Sigmoid colon (tissue), 7 donors: Measurements from ENCODE around the gene NR2F1-AS1. TPM values are rescaled to one million over a fixed set of nuclear protein-coding genes. Genes with fewer than 3 reads are reported as not detected.

Source experiments
- DNase-seq: peaks from one replicate; pipeline ENCODE4 v3.0.0-alpha.2; 2019
- H3K27ac ChIP-seq, 4 donors: fragments of 200-600 bp; sonication (generic); one replicate each; pipeline ENCODE4 v1.5.1; 2016 to 2019; ENCODE audit warnings: mild to moderate bottlenecking in 1 of 4
- H3K27me3 ChIP-seq, 3 donors: fragments of 200-600 bp; sonication (generic); one replicate each; pipeline ENCODE4 v1.5.1; 2019; ENCODE audit warnings: mild to moderate bottlenecking in 1 of 3
- H3K36me3 ChIP-seq, 4 donors: fragments of 200-600 bp; sonication (generic); one replicate each; pipeline ENCODE4 v1.5.1; 2016 to 2019
- H3K4me1 ChIP-seq, 4 donors: fragments of 200-600 bp; sonication (generic); one replicate each; pipeline ENCODE4 v1.5.1; 2017 to 2019
- H3K4me3 ChIP-seq, 4 donors: fragments of 200-600 bp; sonication (generic); one replicate each; pipeline ENCODE4 v1.5.1; 2017 to 2019; ENCODE audit warnings: mild to moderate bottlenecking in 2 of 4, moderate library complexity in 1 of 4
- H3K9me3 ChIP-seq, 4 donors: fragments of 200-600 bp in 3 of 4; sonication (generic) in 3 of 4; one replicate each; pipeline versions ENCODE4 v1.5.1 to v1.6.1; 2013 to 2019
- EP300 ChIP-seq, 4 donors: sonication (generic); formaldehyde crosslinking; IDR thresholded peaks; one replicate each; pipeline ENCODE4 v1.6.1; 2017; ENCODE audit warnings: antibody characterized with exemption in 4 of 4
- POLR2A ChIP-seq, 2 donors: fragments of 450-650 bp; IDR thresholded peaks; one replicate each; pipeline ENCODE4 v1.6.1; 2016; ENCODE audit warnings: antibody characterized with exemption in 2 of 2, mild to moderate bottlenecking in 2 of 2, moderate library complexity in 2 of 2
- POLR2AphosphoS5 ChIP-seq, 4 donors: sonication (generic); formaldehyde crosslinking; IDR thresholded peaks; one replicate each; pipeline ENCODE4 v1.6.1; 2017; ENCODE audit warnings: antibody characterized with exemption in 4 of 4
- WGBS, 2 donors: extraction: QIAGEN DNeasy Blood & Tissue Kit; methylation state at CpG; one replicate each; pipeline ENCODE4 v1.1.7; 2013; 5-methylcytosine and 5-hydroxymethylcytosine counted together
- intact Hi-C: fragments of 100-400 bp; cut with DNase I; formaldehyde crosslinking; loops from one replicate; pipeline ENCODE4 v1.15.1; 2023
- polyA plus RNA-seq, 3 donors: library from polyadenylated mRNA; stranded (reverse); fragments of 200-250 nt; gene quantifications; one replicate each; pipeline ENCODE4 v1.2.3, GENCODE V29; 2013
- total RNA-seq, 4 donors: library from RNA; depleted of rRNA; stranded (reverse); fragments of >200 nt; gene quantifications; one replicate each; pipeline ENCODE4 v1.1.0, GENCODE V29; 2016
- TF ChIP-seq, protein P1 (sequence below), 4 experiments: fragments of 450-650 bp in 3 of 4; fragments of 200-600 bp in 1 of 4; IDR thresholded peaks; one replicate each; pipeline ENCODE4 v1.5.1; 2016 to 2019; ENCODE audit warnings: antibody characterized with exemption in 4 of 4, mild to moderate bottlenecking in 3 of 4, moderate library complexity in 2 of 4
- donor health status: healthy with polysubstance abuse.
- donor health status: Bipolar disorder and iron deficiency.
- donor health status: healthy.

Gene NR2F1-AS1
- total and polyA plus RNA-seq, 7 donors = 1.4 to 15.2 (median 8.9) TPM

DNA sequence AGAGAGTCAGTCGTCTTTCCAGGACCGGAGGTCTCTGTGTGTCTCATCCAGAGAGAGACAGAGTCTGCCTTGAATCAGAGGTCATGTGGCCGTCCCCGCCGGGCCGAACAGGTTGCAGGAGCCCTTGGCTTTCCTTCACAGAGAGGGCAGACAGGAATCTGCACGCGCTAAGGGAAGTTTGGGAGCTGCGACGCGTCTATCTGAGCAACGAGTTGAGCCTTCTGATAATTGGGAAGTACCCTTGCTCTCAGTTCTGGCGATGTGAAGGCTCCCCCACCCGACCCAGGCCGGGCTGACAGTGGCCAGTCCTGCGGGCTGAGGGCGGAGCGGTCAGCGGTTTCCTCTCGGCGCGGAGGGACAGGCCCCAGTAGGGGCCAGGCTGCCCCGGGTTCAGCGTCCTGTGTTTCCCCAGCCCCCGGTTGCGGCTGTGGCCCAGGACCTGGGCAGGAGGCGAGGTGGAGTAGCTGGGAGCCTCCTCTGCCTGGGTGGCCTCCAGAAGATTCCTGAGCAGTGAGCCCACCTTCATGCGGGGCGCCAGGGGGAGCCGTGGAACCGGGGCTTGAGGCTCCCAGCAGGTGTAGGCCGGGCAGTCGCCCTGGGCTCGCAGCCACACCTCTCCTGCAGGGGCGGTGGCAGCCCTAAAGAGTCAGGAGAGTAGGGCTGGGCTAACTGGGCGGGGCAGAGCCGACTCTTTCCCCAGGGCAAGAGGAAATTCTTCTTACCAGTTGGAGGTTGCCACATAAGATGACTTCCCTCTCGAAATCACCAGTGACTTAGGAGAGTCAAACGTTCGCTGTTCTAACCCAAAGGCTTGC lies 15.9 kb upstream of the NR2F1-AS1 start:
- no peak overlapping the region for H3K4me3 ChIP-seq
- TF ChIP-seq POLR2A (IDR thresholded peaks at IDR 0.05) (no peak), POLR2AphosphoS5 (IDR thresholded peaks at IDR 0.05) (no peak), EP300 (IDR thresholded peaks at IDR 0.05) (no peak)
- TF ChIP-seq, protein P1, sequence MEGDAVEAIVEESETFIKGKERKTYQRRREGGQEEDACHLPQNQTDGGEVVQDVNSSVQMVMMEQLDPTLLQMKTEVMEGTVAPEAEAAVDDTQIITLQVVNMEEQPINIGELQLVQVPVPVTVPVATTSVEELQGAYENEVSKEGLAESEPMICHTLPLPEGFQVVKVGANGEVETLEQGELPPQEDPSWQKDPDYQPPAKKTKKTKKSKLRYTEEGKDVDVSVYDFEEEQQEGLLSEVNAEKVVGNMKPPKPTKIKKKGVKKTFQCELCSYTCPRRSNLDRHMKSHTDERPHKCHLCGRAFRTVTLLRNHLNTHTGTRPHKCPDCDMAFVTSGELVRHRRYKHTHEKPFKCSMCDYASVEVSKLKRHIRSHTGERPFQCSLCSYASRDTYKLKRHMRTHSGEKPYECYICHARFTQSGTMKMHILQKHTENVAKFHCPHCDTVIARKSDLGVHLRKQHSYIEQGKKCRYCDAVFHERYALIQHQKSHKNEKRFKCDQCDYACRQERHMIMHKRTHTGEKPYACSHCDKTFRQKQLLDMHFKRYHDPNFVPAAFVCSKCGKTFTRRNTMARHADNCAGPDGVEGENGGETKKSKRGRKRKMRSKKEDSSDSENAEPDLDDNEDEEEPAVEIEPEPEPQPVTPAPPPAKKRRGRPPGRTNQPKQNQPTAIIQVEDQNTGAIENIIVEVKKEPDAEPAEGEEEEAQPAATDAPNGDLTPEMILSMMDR (IDR thresholded peaks at IDR 0.05) = no peak
- H3K9me3 ChIP-seq = no peaks in the 10 kb centered on the region
- intact Hi-C loops = no loop called here
- WGBS, 2 donors = 13 to 27% methylated on average over 40 of the region's 40 CpGs
- peak overlapping the region in 1 of 4 donors; percentile 80 for H3K27ac ChIP-seq
- H3K27me3 ChIP-seq = peaks cover 0 to 80% (median 6%) of the 10 kb centered on the region in 3 donors
- no peak for DNase-seq
- no peaks in the 10 kb centered on the region for H3K4me1 ChIP-seq
- H3K36me3 ChIP-seq = peaks cover 0 to 8% (median 0%) of the 10 kb centered on the region in 4 donors

DNA sequence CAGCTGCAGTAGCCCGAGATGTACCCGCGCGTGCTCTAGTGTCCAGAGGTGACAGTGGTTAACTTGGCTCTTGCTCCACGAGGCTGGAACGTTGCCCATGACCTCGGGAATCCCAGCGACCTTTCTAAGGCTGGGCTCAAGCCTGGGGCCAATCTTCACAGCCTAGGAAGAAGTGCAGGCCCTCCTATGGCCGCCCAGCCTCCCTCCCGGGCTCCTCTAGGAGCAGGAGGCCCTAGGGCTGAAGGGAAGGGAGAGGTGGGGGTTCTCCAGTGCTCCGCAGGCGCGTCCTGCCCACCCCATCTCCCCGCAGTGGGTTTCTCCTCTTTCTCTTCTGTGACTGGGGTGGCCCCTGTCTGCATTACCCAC lies 15.3 kb upstream of the NR2F1-AS1 start:
- Histone ChIP-seq H3K4me3 (no peak overlapping the region), H3K9me3 (no peaks in the 10 kb centered on the region), H3K36me3 (peaks cover 0 to 8% (median 0%) of the 10 kb centered on the region in 4 donors), H3K27ac (no peak overlapping the region), H3K4me1 (no peaks in the 10 kb centered on the region), H3K27me3 (peaks cover 0 to 74% (median 6%) of the 10 kb centered on the region in 3 donors)
- 17 to 31% methylated on average over 14 of the region's 14 CpGs for WGBS, 2 donors
- no peak for DNase-seq
- TF ChIP-seq POLR2AphosphoS5 (IDR thresholded peaks at IDR 0.05) = no peak
- TF ChIP-seq, protein P1 (IDR thresholded peaks at IDR 0.05) = no peak
- intact Hi-C loops = no loop called here

DNA sequence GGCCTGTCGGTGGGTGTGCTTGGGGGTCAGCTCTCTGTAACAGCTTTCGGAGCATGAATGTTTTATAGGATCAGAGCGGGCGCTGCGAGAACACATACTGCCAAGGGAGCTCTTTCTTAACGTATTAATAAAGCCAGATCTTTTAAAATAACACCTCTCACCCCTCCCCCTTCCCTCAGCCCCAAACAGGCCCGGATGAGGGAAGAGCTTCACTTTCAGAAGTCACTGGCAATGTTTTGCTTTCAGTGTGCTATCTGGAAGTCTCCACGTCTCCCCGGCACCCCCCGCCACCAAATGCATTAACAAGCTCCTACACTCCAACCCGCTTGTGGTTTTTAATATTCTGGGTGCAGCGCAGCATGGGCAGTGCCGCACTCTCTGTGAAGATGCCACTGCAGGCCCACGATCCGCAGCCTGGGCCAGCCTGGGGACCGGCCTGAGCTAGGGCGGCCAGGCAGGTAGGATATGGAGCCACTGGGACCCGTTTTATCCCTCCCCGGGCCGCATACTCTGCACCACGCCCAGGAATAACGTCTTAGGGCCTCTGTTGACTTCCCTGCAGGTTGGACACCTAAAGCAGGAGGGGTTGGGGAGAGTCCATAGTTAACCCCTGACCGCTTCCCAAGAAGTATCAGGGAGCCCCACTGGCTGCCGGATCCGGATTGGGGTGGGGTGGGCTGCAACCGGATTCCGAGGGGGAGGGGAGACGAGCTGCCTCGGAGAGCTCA lies 14.6 kb upstream of the NR2F1-AS1 start:
- peaks cover 0 to 67% (median 6%) of the 10 kb centered on the region in 3 donors for H3K27me3 ChIP-seq
- TF ChIP-seq POLR2AphosphoS5 (IDR thresholded peaks at IDR 0.05) = no peak
- TF ChIP-seq, protein P1 (IDR thresholded peaks at IDR 0.05) = no peak
- TF ChIP-seq EP300 (IDR thresholded peaks at IDR 0.05) = no peak
- TF ChIP-seq POLR2A (IDR thresholded peaks at IDR 0.05) = no peak
- H3K4me1 ChIP-seq = no peaks in the 10 kb centered on the region
- intact Hi-C loops = no loop called here
- H3K9me3 ChIP-seq = no peaks in the 10 kb centered on the region
- DNase-seq = no peak
- peaks cover 0 to 8% (median 0%) of the 10 kb centered on the region in 4 donors for H3K36me3 ChIP-seq
- H3K4me3 ChIP-seq = no peak overlapping the region
- WGBS, 2 donors = 17 to 25% methylated on average over 29 of the region's 29 CpGs
- peak overlapping the region in 1 of 4 donors; percentile 54 for H3K27ac ChIP-seq

DNA sequence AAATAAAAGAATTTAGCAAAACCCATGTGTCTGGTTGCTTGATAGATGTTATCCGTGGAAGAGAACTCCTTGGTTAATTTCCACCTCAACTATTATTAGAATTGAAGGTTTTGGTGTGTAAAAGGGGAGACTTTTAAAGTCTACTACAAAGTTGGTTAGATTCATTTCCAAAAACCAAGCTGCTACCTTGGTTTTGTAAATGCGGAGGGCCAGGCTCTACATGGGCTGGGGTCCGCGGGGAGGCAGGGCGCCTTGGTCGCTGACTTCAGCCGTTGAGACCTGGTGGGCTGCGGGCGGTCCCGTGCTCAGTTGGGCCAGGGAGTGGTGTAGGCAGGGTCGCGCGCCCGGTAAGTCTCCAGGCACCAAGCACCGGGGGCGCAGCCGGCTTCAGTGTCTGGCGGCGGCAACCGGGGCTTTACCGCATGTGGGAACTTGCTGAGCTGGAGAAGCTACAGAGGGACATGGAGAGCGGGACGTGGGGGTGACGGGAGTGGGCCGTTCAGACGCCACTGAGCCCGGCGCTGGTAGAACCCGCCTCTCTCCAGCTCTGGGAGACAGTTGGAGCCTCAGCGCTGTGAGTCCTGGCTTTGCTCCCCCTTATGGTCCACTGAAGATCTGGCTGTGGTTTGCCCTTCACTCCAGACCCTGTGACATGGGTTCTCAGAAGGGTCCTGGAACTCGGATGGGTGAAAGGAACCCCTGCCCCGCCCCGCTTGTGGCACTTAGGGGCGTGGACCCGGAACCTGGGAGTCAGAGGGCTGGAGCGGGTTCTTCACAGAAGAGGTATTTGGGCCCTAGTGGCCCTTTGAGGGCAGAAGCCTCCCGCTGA lies 13.8 kb upstream of the NR2F1-AS1 start:
- Histone ChIP-seq H3K36me3 (peaks cover 0 to 8% (median 0%) of the 10 kb centered on the region in 4 donors), H3K27ac (peak overlapping the region in 1 of 4 donors; percentile 54), H3K4me3 (no peak overlapping the region), H3K9me3 (no peaks in the 10 kb centered on the region), H3K4me1 (no peaks in the 10 kb centered on the region), H3K27me3 (peaks cover 0 to 62% (median 6%) of the 10 kb centered on the region in 3 donors)
- intact Hi-C loops = no loop called here
- no peak for TF ChIP-seq POLR2A (IDR thresholded peaks at IDR 0.05)
- TF ChIP-seq, protein P1 (IDR thresholded peaks at IDR 0.05) = no peak
- no peak for TF ChIP-seq EP300 (IDR thresholded peaks at IDR 0.05)
- no peak for TF ChIP-seq POLR2AphosphoS5 (IDR thresholded peaks at IDR 0.05)
- no peak for DNase-seq
- 19 to 28% methylated on average over 37 of the region's 37 CpGs for WGBS, 2 donors
